HL-60 (cell line): ENCODE data around the gene JCHAIN.

Source experiments
- DNase-seq, 2 experiments: peaks; one replicate each; pipeline ENCODE4 v3.0.0-alpha.2; 2010 to 2020; ENCODE audit warnings: low read depth in 1 of 2, low spot score in 1 of 2
- H3K27ac ChIP-seq: fragments of 250-450 bp; sonication (Bioruptor Pico); replicated peaks from 2 replicates; pipeline ENCODE4 v1.5.1; 2020; ENCODE audit warnings: mild to moderate bottlenecking, moderate library complexity
- H3K27me3 ChIP-seq: fragments of 250-450 bp; sonication (Bioruptor Pico); 2 replicates; pipeline ENCODE4 v1.5.1; 2021; ENCODE audit warnings: mild to moderate bottlenecking, moderate library complexity; ENCODE audit not compliant: insufficient read depth, poor library complexity, severe bottlenecking
- H3K4me3 ChIP-seq: replicated peaks from 2 replicates; pipeline ENCODE4 v1.5.1; 2011; ENCODE audit warnings: mild to moderate bottlenecking, control low read depth, low read length; ENCODE audit not compliant: insufficient read depth
- GABPA ChIP-seq: IDR thresholded peaks from 2 replicates; pipeline ENCODE4 v1.6.1; 2012; ENCODE audit warnings: low read depth
- POLR2AphosphoS5 ChIP-seq: IDR thresholded peaks from 2 replicates; pipeline ENCODE4 v1.6.1; 2012; ENCODE audit warnings: low read depth
- SPI1 ChIP-seq: IDR thresholded peaks from 2 replicates; pipeline ENCODE4 v1.6.1; 2012; ENCODE audit warnings: low read depth, mild to moderate bottlenecking, borderline replicate concordance
- TF ChIP-seq, protein P1 (sequence below): IDR thresholded peaks from 2 replicates; pipeline ENCODE4 v1.6.1; 2012; ENCODE audit warnings: low read depth; ENCODE audit not compliant: insufficient replicate concordance
- TF ChIP-seq, protein P2 (sequence below): IDR thresholded peaks from one replicate; pipeline ENCODE4 v1.5.1; 2011; ENCODE audit warnings: low read length, control low read depth, inconsistent platforms; ENCODE audit not compliant: insufficient read depth

JCHAIN gene

GRCh38 chr4:70691661-70692060 lies 25.4 kb upstream of the JCHAIN start:
- TF ChIP-seq, protein P1, sequence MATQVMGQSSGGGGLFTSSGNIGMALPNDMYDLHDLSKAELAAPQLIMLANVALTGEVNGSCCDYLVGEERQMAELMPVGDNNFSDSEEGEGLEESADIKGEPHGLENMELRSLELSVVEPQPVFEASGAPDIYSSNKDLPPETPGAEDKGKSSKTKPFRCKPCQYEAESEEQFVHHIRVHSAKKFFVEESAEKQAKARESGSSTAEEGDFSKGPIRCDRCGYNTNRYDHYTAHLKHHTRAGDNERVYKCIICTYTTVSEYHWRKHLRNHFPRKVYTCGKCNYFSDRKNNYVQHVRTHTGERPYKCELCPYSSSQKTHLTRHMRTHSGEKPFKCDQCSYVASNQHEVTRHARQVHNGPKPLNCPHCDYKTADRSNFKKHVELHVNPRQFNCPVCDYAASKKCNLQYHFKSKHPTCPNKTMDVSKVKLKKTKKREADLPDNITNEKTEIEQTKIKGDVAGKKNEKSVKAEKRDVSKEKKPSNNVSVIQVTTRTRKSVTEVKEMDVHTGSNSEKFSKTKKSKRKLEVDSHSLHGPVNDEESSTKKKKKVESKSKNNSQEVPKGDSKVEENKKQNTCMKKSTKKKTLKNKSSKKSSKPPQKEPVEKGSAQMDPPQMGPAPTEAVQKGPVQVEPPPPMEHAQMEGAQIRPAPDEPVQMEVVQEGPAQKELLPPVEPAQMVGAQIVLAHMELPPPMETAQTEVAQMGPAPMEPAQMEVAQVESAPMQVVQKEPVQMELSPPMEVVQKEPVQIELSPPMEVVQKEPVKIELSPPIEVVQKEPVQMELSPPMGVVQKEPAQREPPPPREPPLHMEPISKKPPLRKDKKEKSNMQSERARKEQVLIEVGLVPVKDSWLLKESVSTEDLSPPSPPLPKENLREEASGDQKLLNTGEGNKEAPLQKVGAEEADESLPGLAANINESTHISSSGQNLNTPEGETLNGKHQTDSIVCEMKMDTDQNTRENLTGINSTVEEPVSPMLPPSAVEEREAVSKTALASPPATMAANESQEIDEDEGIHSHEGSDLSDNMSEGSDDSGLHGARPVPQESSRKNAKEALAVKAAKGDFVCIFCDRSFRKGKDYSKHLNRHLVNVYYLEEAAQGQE = no peak
- TF ChIP-seq POLR2AphosphoS5 = no peak
- TF ChIP-seq SPI1 = no peak
- no peak for TF ChIP-seq GABPA
- TF ChIP-seq, protein P2, sequence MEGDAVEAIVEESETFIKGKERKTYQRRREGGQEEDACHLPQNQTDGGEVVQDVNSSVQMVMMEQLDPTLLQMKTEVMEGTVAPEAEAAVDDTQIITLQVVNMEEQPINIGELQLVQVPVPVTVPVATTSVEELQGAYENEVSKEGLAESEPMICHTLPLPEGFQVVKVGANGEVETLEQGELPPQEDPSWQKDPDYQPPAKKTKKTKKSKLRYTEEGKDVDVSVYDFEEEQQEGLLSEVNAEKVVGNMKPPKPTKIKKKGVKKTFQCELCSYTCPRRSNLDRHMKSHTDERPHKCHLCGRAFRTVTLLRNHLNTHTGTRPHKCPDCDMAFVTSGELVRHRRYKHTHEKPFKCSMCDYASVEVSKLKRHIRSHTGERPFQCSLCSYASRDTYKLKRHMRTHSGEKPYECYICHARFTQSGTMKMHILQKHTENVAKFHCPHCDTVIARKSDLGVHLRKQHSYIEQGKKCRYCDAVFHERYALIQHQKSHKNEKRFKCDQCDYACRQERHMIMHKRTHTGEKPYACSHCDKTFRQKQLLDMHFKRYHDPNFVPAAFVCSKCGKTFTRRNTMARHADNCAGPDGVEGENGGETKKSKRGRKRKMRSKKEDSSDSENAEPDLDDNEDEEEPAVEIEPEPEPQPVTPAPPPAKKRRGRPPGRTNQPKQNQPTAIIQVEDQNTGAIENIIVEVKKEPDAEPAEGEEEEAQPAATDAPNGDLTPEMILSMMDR = no peak
- peak in 1 of 2 experiments; percentile 46 for DNase-seq
- Histone ChIP-seq H3K27me3 (no peaks in the 10 kb centered on the region), H3K4me3 (no peak overlapping the region), H3K27ac (peak overlapping the region; percentile 21)

DNA sequence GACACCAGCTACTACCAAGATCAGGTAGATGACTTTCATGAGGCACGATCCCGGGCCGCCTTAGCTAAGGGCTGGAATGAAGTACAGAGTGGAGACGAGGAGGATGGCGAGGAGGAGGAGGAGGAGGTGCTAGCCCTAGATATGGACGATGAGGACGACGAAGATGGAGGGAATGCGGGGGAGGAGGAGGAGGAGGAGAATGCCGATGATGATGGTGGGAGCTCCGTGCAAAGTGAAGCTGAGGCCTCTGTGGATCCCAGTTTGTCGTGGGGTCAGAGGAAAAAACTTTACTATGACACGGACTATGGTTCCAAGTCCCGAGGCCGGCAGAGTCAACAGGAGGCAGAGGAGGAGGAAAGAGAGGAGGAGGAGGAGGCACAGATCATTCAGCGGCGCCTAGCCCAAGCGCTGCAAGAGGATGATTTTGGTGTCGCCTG lies 22.5 kb upstream of the JCHAIN start:
- TF ChIP-seq GABPA = no peak
- TF ChIP-seq, protein P2 = no peak
- no peaks in the 10 kb centered on the region for H3K27me3 ChIP-seq

GRCh38 chr4:70687821-70688794 lies 21.8 kb upstream of the JCHAIN start, which contains the start of gene UTP3:
Gene UTP3 (plus strand): TSS chr4:70688532. CDS start chr4:70688678, 146 bp downstream.
- Histone ChIP-seq H3K27me3 (no peaks in the 10 kb centered on the region), H3K4me3 (peak within 1 kb of the TSS; percentile 93), H3K27ac (peak within 1 kb of the TSS; percentile 80)
- peak; percentile 96 to 97 for DNase-seq
- TF ChIP-seq GABPA (peak; percentile 99), SPI1 (peak; percentile 65; the same call in 1 of the 2 replicates), POLR2AphosphoS5 (peak; percentile 86)
- TF ChIP-seq, protein P1 = peak; percentile 15
- TF ChIP-seq, protein P2 = peak; percentile 99

More for the DNA sequence above, 22.5 kb upstream of the JCHAIN start:
- peak in 1 of 2 experiments; percentile 4 for DNase-seq
- Histone ChIP-seq H3K27ac (peak overlapping the region; percentile 80), H3K4me3 (peak overlapping the region; percentile 93)
